Gastroesophageal sphincter (tissue), 4 donors: ENCODE results near the gene PCCB. TPM values are rescaled to one million over a fixed set of nuclear protein-coding genes. Genes with fewer than 3 reads are reported as not detected.
A peak's percentile ranks its signal among the peaks of the same experiment; 100 is the strongest.
"Not testable (repeated sequence)": the region's sequence is repeated elsewhere in the genome, so short reads cannot be mapped to it uniquely, and the experiment has no call there.

Experiments
- ATAC-seq: fragments of 150-250 bp; one replicate; pipeline ENCODE4 v1.9.1; 2016; ENCODE audit warnings: mild to moderate bottlenecking, moderate library complexity
- H3K27ac ChIP-seq, 4 donors: fragments of 200-600 bp; sonication (generic) in 3 of 4; 1 replicate in 3 of 4; 2 replicates in 1 of 4; pipeline ENCODE4 v1.5.1; 2016 to 2019
- H3K27me3 ChIP-seq: fragments of 200-600 bp; sonication (generic); one replicate; pipeline ENCODE4 v1.5.1; 2019
- H3K36me3 ChIP-seq, 2 donors: fragments of 200-600 bp; sonication (generic); one replicate each; pipeline ENCODE4 v1.5.1; 2019; ENCODE audit warnings: control low read depth in 1 of 2
- H3K4me1 ChIP-seq, 3 donors: fragments of 200-600 bp; sonication (generic); 1 replicate in 2 of 3; 2 replicates in 1 of 3; pipeline ENCODE4 v1.5.1; 2016 to 2019; ENCODE audit warnings: control low read depth in 2 of 3
- H3K4me3 ChIP-seq, 2 donors: fragments of 200-600 bp; sonication (generic); one replicate each; pipeline ENCODE4 v1.5.1; 2019; ENCODE audit warnings: mild to moderate bottlenecking in 1 of 2, moderate library complexity in 1 of 2
- H3K9me3 ChIP-seq, 3 donors: fragments of 200-600 bp; sonication (generic); one replicate each; pipeline ENCODE4 v1.5.1; 2017 to 2019; ENCODE audit warnings: control low read depth in 2 of 3
- CTCF ChIP-seq, 4 experiments: fragments of 200-600 bp in 2 of 4; fragments of 450-650 bp in 2 of 4; sonication (generic) in 1 of 4; IDR thresholded peaks; one replicate each; pipeline ENCODE4 v1.5.1; 2017 to 2019; ENCODE audit warnings: antibody characterized with exemption in 4 of 4, mild to moderate bottlenecking in 2 of 4, moderate library complexity in 2 of 4
- EP300 ChIP-seq: sonication (generic); formaldehyde crosslinking; IDR thresholded peaks from one replicate; pipeline ENCODE4 v1.6.1; 2017; ENCODE audit warnings: antibody characterized with exemption, mild to moderate bottlenecking
- POLR2A ChIP-seq, 2 donors: fragments of 450-650 bp; IDR thresholded peaks; one replicate each; pipeline ENCODE4 v1.6.1; 2017; ENCODE audit warnings: antibody characterized with exemption in 2 of 2, mild to moderate bottlenecking in 2 of 2, moderate library complexity in 1 of 2
- POLR2AphosphoS5 ChIP-seq: sonication (generic); formaldehyde crosslinking; IDR thresholded peaks from one replicate; pipeline ENCODE4 v1.6.1; 2017; ENCODE audit warnings: antibody characterized with exemption
- WGBS, 2 donors: methylation state at CpG; one replicate each; pipeline ENCODE4 v1.1.5; 2018; ENCODE audit warnings: low coverage in 1 of 2; 5-methylcytosine and 5-hydroxymethylcytosine counted together
- total RNA-seq, 4 donors: library from RNA; depleted of rRNA; stranded (reverse); fragments of >200 nt; gene quantifications; one replicate each; pipeline ENCODE4 v1.1.0, GENCODE V29; 2016

PCCB gene
- 10 to 100 TPM; 23.7 to 42.8 (median 31.3) TPM for total RNA-seq

- peak; percentile 83 to 95 (median 88) for TF ChIP-seq CTCF (IDR thresholded peaks at IDR 0.05)
- TF ChIP-seq EP300: no peak
- peak; percentile 28 to 42 for TF ChIP-seq POLR2A (IDR thresholded peaks at IDR 0.05)
- peak; percentile 61 for TF ChIP-seq POLR2AphosphoS5
- peak within 1 kb of the TSS; percentile 62 to 73 for H3K4me3 ChIP-seq
- peaks cover 0 to 24% (median 6%) of the 10 kb centered on the region in 3 donors for H3K4me1 ChIP-seq
- no peaks in the 10 kb centered on the region for H3K36me3 ChIP-seq
- peak within 1 kb of the TSS; percentile 75 to 95 (median 94) for H3K27ac ChIP-seq
- no peaks in the 10 kb centered on the region for H3K27me3 ChIP-seq
- no peaks in the 10 kb centered on the region for H3K9me3 ChIP-seq
- 0 to 7% methylated on average over 2 to 9 of the region's 64 CpGs for WGBS, 2 donors
- ATAC-seq: peak; percentile 98
These were observed at the start of gene PCCB for GRCh38 chr3:136250059-136250902. TSS of gene PCCB (plus strand) at chr3:136250340. CDS start at chr3:136250376, 36 bp downstream.

GRCh38 chr3:136207489-136208115, 42.5 kb upstream of the PCCB start:
- Histone ChIP-seq H3K4me1 (no peaks in the 10 kb centered on the region), H3K9me3 (no peaks in the 10 kb centered on the region), H3K36me3 (no peaks in the 10 kb centered on the region), H3K4me3 (no peak overlapping the region), H3K27me3 (peaks cover 9% of the 10 kb centered on the region), H3K27ac (no peak overlapping the region)
- TF ChIP-seq POLR2A (IDR thresholded peaks at IDR 0.05) (no peak), POLR2AphosphoS5 (no peak), EP300 (no peak), CTCF (IDR thresholded peaks at IDR 0.05) (no peak)
- WGBS, 2 donors: 62 to 66% methylated on average over 4 of the region's 4 CpGs
- ATAC-seq: no peak

GRCh38 chr3:136209921-136210320, 40.2 kb upstream of the PCCB start:
- Histone ChIP-seq H3K27ac (no peak overlapping the region), H3K4me1 (no peaks in the 10 kb centered on the region), H3K9me3 (no peaks in the 10 kb centered on the region), H3K4me3 (no peak overlapping the region), H3K27me3 (peaks cover 9% of the 10 kb centered on the region), H3K36me3 (no peaks in the 10 kb centered on the region)
- TF ChIP-seq EP300 (no peak), CTCF (IDR thresholded peaks at IDR 0.05) (no peak), POLR2AphosphoS5 (no peak)
- ATAC-seq: no peak

- no peaks in the 10 kb centered on the region for H3K4me1 ChIP-seq
- H3K4me3 ChIP-seq: no peak overlapping the region
- ATAC-seq: no peak
- no peaks in the 10 kb centered on the region for H3K36me3 ChIP-seq
- no peak overlapping the region for H3K27ac ChIP-seq
- 75 to 100% methylated on average over 1 to 2 of the region's 2 CpGs for WGBS, 2 donors
- H3K9me3 ChIP-seq: no peaks in the 10 kb centered on the region
- TF ChIP-seq POLR2A (IDR thresholded peaks at IDR 0.05) (no peak), CTCF (IDR thresholded peaks at IDR 0.05) (no peak), EP300 (no peak), POLR2AphosphoS5 (no peak)
- H3K27me3 ChIP-seq: peaks cover 6% of the 10 kb centered on the region
These were observed 38.6 kb upstream of the PCCB start for GRCh38 chr3:136211547-136211946.

- 88 to 100% methylated on average over 1 to 4 of the region's 4 CpGs for whole genome bisulfite sequencing, 2 donors
These were observed 27.4 kb upstream of the PCCB start for GRCh38 chr3:136222746-136223145.

More at GRCh38 chr3:136222746-136223145, 27.4 kb upstream of the PCCB start:
- H3K27me3 ChIP-seq, H3K27ac ChIP-seq, H3K36me3 ChIP-seq, H3K4me1 ChIP-seq, H3K9me3 ChIP-seq, ATAC-seq, H3K4me3 ChIP-seq: not testable (repeated sequence)
